Activated CD4-positive, alpha-beta T cell treated with anti-CD3 and anti-CD28 coated beads, Interleukin-2, amount 10 ng/mL, durations not matched to agents 7 days and 5 days (primary cell): ENCODE data around the gene TMEM247. TPM values are rescaled to one million over a fixed set of nuclear protein-coding genes. Genes with fewer than 3 reads are reported as not detected.

Experiments
- CTCF ChIA-PET: fragments of 350-600 bp; sonication (Branson Sonifier 250); formaldehyde crosslinking; loops from one replicate; lab custom pipeline; 2021; ENCODE audit warnings: antibody characterized with exemption; lab: Charles Lee
- POLR2A ChIA-PET: fragments of 350-600 bp; sonication (Branson Sonifier 250); formaldehyde crosslinking; loops from one replicate; lab custom pipeline; 2021; ENCODE audit warnings: antibody characterized with exemption; lab: Charles Lee
- DNase-seq: peaks from one replicate; pipeline ENCODE4 v3.0.0-alpha.2; 2020
- H3K27ac Mint-ChIP-seq: one replicate; pipeline ENCODE4 v1.8.0; 2021; ENCODE audit warnings: mild to moderate bottlenecking, moderate library complexity, mixed read lengths
- H3K27me3 Mint-ChIP-seq: one replicate; pipeline ENCODE4 v1.8.0; 2021; ENCODE audit warnings: mixed read lengths
- H3K36me3 Mint-ChIP-seq: one replicate; pipeline ENCODE4 v1.8.0; 2021; ENCODE audit warnings: low read depth, mixed read lengths
- H3K4me1 Mint-ChIP-seq: one replicate; pipeline ENCODE4 v1.8.0; 2021; ENCODE audit warnings: mixed read lengths
- H3K4me3 Mint-ChIP-seq: one replicate; pipeline ENCODE4 v1.8.0; 2021; ENCODE audit warnings: mild to moderate bottlenecking, moderate library complexity, mixed read lengths
- H3K9me3 Mint-ChIP-seq: one replicate; pipeline ENCODE4 v1.8.0; 2021; ENCODE audit warnings: mixed read lengths
- total RNA-seq, 2 experiments: library from RNA; stranded (reverse); gene quantifications; one replicate each; pipeline ENCODE4 v1.2.3, GENCODE V29; 2021

Gene TMEM247
- not detected for total RNA-seq

GRCh38 chr2:46479265-46479664, at the start of gene TMEM247:
Gene TMEM247 (plus strand): TSS chr2:46479565.
- peaks cover 14% of the 10 kb centered on the region for H3K27me3 Mint-ChIP-seq
- peaks cover 19% of the 10 kb centered on the region for H3K9me3 Mint-ChIP-seq

GRCh38 chr2:46430413-46430812, 49.0 kb upstream of the TMEM247 start:
- peaks cover 10% of the 10 kb centered on the region for H3K4me1 Mint-ChIP-seq
- CTCF ChIA-PET = no interaction called here
- no peak for DNase-seq
- H3K27me3 Mint-ChIP-seq = peaks cover 3% of the 10 kb centered on the region
- H3K4me3 Mint-ChIP-seq = no peak overlapping the region
- no peaks in the 10 kb centered on the region for H3K36me3 Mint-ChIP-seq
- no peak overlapping the region for H3K27ac Mint-ChIP-seq
- POLR2A ChIA-PET = interaction anchor here (0.6 to 0.7 kb wide), 3 partner anchors 8 to 428 kb away, joined by 3 to 6 read pairs (median 3); no protein-coding TSS in a partner anchor
- no peaks in the 10 kb centered on the region for H3K9me3 Mint-ChIP-seq

More at GRCh38 chr2:46479265-46479664, at the start of gene TMEM247:
- H3K27ac Mint-ChIP-seq = no peak within 1 kb of the TSS
- no peak for DNase-seq
- H3K4me3 Mint-ChIP-seq = no peak within 1 kb of the TSS
- POLR2A ChIA-PET = no interaction called here
- CTCF ChIA-PET = no interaction called here
- peaks cover 25% of the 10 kb centered on the region for H3K4me1 Mint-ChIP-seq
- peaks cover 9% of the 10 kb centered on the region for H3K36me3 Mint-ChIP-seq

GRCh38 chr2:46430992-46431391, 48.4 kb upstream of the TMEM247 start:
- Mint-ChIP-seq H3K27me3 (peaks cover 3% of the 10 kb centered on the region), H3K4me1 (peaks cover 10% of the 10 kb centered on the region), H3K36me3 (no peaks in the 10 kb centered on the region), H3K4me3 (no peak overlapping the region), H3K27ac (no peak overlapping the region), H3K9me3 (no peaks in the 10 kb centered on the region)
- ChIA-PET POLR2A (interaction anchor here (0.6 to 0.7 kb wide), 2 partner anchors 206 to 429 kb away, joined by 3 to 6 read pairs; no protein-coding TSS in a partner anchor), CTCF (no interaction called here)
- no peak for DNase-seq

GRCh38 chr2:46431481-46432235, 47.7 kb upstream of the TMEM247 start:
- ChIA-PET CTCF (no interaction called here), POLR2A (no interaction called here)
- Mint-ChIP-seq H3K27ac (no peak overlapping the region), H3K4me3 (no peak overlapping the region), H3K9me3 (no peaks in the 10 kb centered on the region), H3K4me1 (peaks cover 10% of the 10 kb centered on the region), H3K27me3 (peaks cover 3% of the 10 kb centered on the region), H3K36me3 (no peaks in the 10 kb centered on the region)
- DNase-seq = no peak

GRCh38 chr2:46434851-46435273, 44.5 kb upstream of the TMEM247 start:
- CTCF ChIA-PET = no interaction called here
- H3K36me3 Mint-ChIP-seq = no peaks in the 10 kb centered on the region

GRCh38 chr2:46435353-46435752, 44.0 kb upstream of the TMEM247 start:
- H3K9me3 Mint-ChIP-seq = no peaks in the 10 kb centered on the region
- H3K4me1 Mint-ChIP-seq = peaks cover 28% of the 10 kb centered on the region
- CTCF ChIA-PET = no interaction called here
- no peak overlapping the region for H3K27ac Mint-ChIP-seq
- no peak for DNase-seq
- no peak overlapping the region for H3K4me3 Mint-ChIP-seq
- H3K36me3 Mint-ChIP-seq = no peaks in the 10 kb centered on the region
- H3K27me3 Mint-ChIP-seq = peaks cover 3% of the 10 kb centered on the region
- POLR2A ChIA-PET = no interaction called here

More at GRCh38 chr2:46434851-46435273, 44.5 kb upstream of the TMEM247 start:
- H3K27ac Mint-ChIP-seq = no peak overlapping the region
- H3K9me3 Mint-ChIP-seq = no peaks in the 10 kb centered on the region
- H3K4me3 Mint-ChIP-seq = no peak overlapping the region
- H3K4me1 Mint-ChIP-seq = peaks cover 23% of the 10 kb centered on the region
- H3K27me3 Mint-ChIP-seq = peaks cover 3% of the 10 kb centered on the region
- no peak for DNase-seq
- POLR2A ChIA-PET = no interaction called here

GRCh38 chr2:46435796-46436360, 43.5 kb upstream of the TMEM247 start:
- DNase-seq = no peak
- ChIA-PET POLR2A (no interaction called here), CTCF (no interaction called here)
- Mint-ChIP-seq H3K27ac (no peak overlapping the region), H3K9me3 (no peaks in the 10 kb centered on the region), H3K27me3 (peaks cover 3% of the 10 kb centered on the region), H3K36me3 (no peaks in the 10 kb centered on the region), H3K4me1 (peaks cover 25% of the 10 kb centered on the region), H3K4me3 (no peak overlapping the region)

GRCh38 chr2:46436800-46437199, 42.6 kb upstream of the TMEM247 start:
- POLR2A ChIA-PET = no interaction called here
- H3K4me1 Mint-ChIP-seq = peaks cover 20% of the 10 kb centered on the region

GRCh38 chr2:46438102-46438501, 41.3 kb upstream of the TMEM247 start:
- DNase-seq = no peak
- Mint-ChIP-seq H3K4me3 (no peak overlapping the region), H3K27ac (no peak overlapping the region), H3K36me3 (no peaks in the 10 kb centered on the region), H3K9me3 (no peaks in the 10 kb centered on the region), H3K4me1 (peaks cover 18% of the 10 kb centered on the region), H3K27me3 (no peaks in the 10 kb centered on the region)
- POLR2A ChIA-PET = no interaction called here
- CTCF ChIA-PET = no interaction called here

More at GRCh38 chr2:46436800-46437199, 42.6 kb upstream of the TMEM247 start:
- no peak for DNase-seq
- no peak overlapping the region for H3K4me3 Mint-ChIP-seq
- H3K36me3 Mint-ChIP-seq = no peaks in the 10 kb centered on the region
- no peak overlapping the region for H3K27ac Mint-ChIP-seq
- no peaks in the 10 kb centered on the region for H3K27me3 Mint-ChIP-seq
- no peaks in the 10 kb centered on the region for H3K9me3 Mint-ChIP-seq
- CTCF ChIA-PET = interaction anchor here (0.6 to 0.7 kb wide), 2 partner anchors 22 to 27 kb away, joined by 3 read pairs; no protein-coding TSS in a partner anchor

- H3K27ac Mint-ChIP-seq = no peak overlapping the region
- H3K4me1 Mint-ChIP-seq = peaks cover 18% of the 10 kb centered on the region
- H3K4me3 Mint-ChIP-seq = no peak overlapping the region
- DNase-seq = no peak
- H3K27me3 Mint-ChIP-seq = no peaks in the 10 kb centered on the region
- no peaks in the 10 kb centered on the region for H3K36me3 Mint-ChIP-seq
- POLR2A ChIA-PET = interaction anchor here (0.6 kb wide), 1 partner anchor 9 kb away, joined by 3 read pairs; no protein-coding TSS in a partner anchor
- H3K9me3 Mint-ChIP-seq = no peaks in the 10 kb centered on the region
- CTCF ChIA-PET = no interaction called here
Measured at GRCh38 chr2:46438794-46439193, 40.6 kb upstream of the TMEM247 start.

GRCh38 chr2:46439582-46439981, 39.8 kb upstream of the TMEM247 start:
- CTCF ChIA-PET = interaction anchor here (0.9 to 1.0 kb wide), 2 partner anchors 14 to 52 kb away, joined by 3 to 5 read pairs; no protein-coding TSS in a partner anchor

GRCh38 chr2:46441838-46442712, 37.3 kb upstream of the TMEM247 start:
- Mint-ChIP-seq H3K9me3 (peaks cover 7% of the 10 kb centered on the region), H3K4me1 (peaks cover 18% of the 10 kb centered on the region), H3K27me3 (peaks cover 2% of the 10 kb centered on the region), H3K4me3 (no peak overlapping the region), H3K36me3 (peaks cover 2% of the 10 kb centered on the region), H3K27ac (no peak overlapping the region)
- ChIA-PET CTCF (no interaction called here), POLR2A (no interaction called here)
- no peak for DNase-seq

More at GRCh38 chr2:46439582-46439981, 39.8 kb upstream of the TMEM247 start:
- H3K9me3 Mint-ChIP-seq = no peaks in the 10 kb centered on the region
- no peaks in the 10 kb centered on the region for H3K36me3 Mint-ChIP-seq
- H3K27me3 Mint-ChIP-seq = no peaks in the 10 kb centered on the region
- H3K4me3 Mint-ChIP-seq = no peak overlapping the region
- no peak overlapping the region for H3K27ac Mint-ChIP-seq
- DNase-seq = peak; percentile 17
- H3K4me1 Mint-ChIP-seq = peaks cover 18% of the 10 kb centered on the region
- POLR2A ChIA-PET = no interaction called here
